Karpas-422 (cell line): ENCODE data around the gene FAM114A2. TPM values are rescaled to one million over a fixed set of nuclear protein-coding genes. Genes with fewer than 3 reads are reported as not detected.
A peak's percentile ranks its signal among the peaks of the same experiment; 100 is the strongest.
"Not testable (repeated sequence)": the region's sequence is repeated elsewhere in the genome, so short reads cannot be mapped to it uniquely, and the experiment has no call there.

Experiments used
- DNase-seq: peaks from one replicate; pipeline ENCODE4 v3.0.0-alpha.2; 2015
- H2AFZ ChIP-seq: fragments of 200-600 bp; sonication (generic); 2 replicates; pipeline ENCODE4 v1.6.1; 2014; ENCODE audit warnings: antibody characterized with exemption, low read length, mixed read lengths
- H3K27ac ChIP-seq: fragments of 200-600 bp; sonication (generic); 2 replicates; pipeline ENCODE4 v1.5.1; 2014; ENCODE audit warnings: mild to moderate bottlenecking, low read length, moderate library complexity
- H3K27me3 ChIP-seq: fragments of 200-600 bp; sonication (generic); 2 replicates; pipeline ENCODE4 v1.6.1; 2014; ENCODE audit warnings: low read length, mixed read lengths
- H3K36me3 ChIP-seq: fragments of 200-600 bp; sonication (generic); 2 replicates; pipeline ENCODE4 v1.6.1; 2014; ENCODE audit warnings: low read length, mixed read lengths; ENCODE audit not compliant: insufficient read depth
- H3K4me1 ChIP-seq: fragments of 200-600 bp; sonication (generic); 2 replicates; pipeline ENCODE4 v1.6.1; 2014; ENCODE audit warnings: mild to moderate bottlenecking, low read length, mixed read lengths
- H3K4me2 ChIP-seq: fragments of 200-600 bp; sonication (generic); 2 replicates; pipeline ENCODE4 v1.6.1; 2014; ENCODE audit warnings: low read length, low read depth, mild to moderate bottlenecking; ENCODE audit not compliant: poor library complexity, severe bottlenecking
- H3K4me3 ChIP-seq: fragments of 200-600 bp; sonication (generic); 2 replicates; pipeline ENCODE4 v1.5.1; 2014; ENCODE audit warnings: mild to moderate bottlenecking, antibody characterized with exemption, low read length, mixed read lengths
- H3K79me2 ChIP-seq: fragments of 200-600 bp; sonication (generic); 2 replicates; pipeline ENCODE4 v1.6.1; 2014; ENCODE audit warnings: mild to moderate bottlenecking, low read length, mixed read lengths
- H3K9ac ChIP-seq: fragments of 200-600 bp; sonication (generic); 2 replicates; pipeline ENCODE4 v1.6.0; 2014; ENCODE audit warnings: low read length
- H3K9me2 ChIP-seq: fragments of 200-600 bp; sonication (generic), shearing (Covaris generic); replicated peaks from 2 replicates; pipeline ENCODE4 v1.6.0; 2014; ENCODE audit warnings: mild to moderate bottlenecking, low read length, moderate library complexity; ENCODE audit not compliant: insufficient read depth
- H3K9me3 ChIP-seq: fragments of 300-700, 200-600 bp; sonication (generic); 2 replicates; pipeline ENCODE4 v1.6.1; 2014; ENCODE audit warnings: low read length, mixed read lengths
- H4K20me1 ChIP-seq: fragments of 200-600 bp; sonication (generic); 2 replicates; pipeline ENCODE4 v1.6.1; 2014; ENCODE audit warnings: mild to moderate bottlenecking, antibody characterized with exemption, low read length, low read depth; ENCODE audit not compliant: insufficient read depth
- total RNA-seq: library from RNA; depleted of rRNA; stranded (reverse); fragments of >200 nt; shearing (Covaris generic); gene quantifications from 2 replicates; pipeline ENCODE4 v1.2.3, GENCODE V29; 2014; ENCODE audit warnings: low replicate concordance

Gene FAM114A2
- total RNA-seq, 1 experiment from 2014 or later, result 22.7 TPM

- H3K79me2 ChIP-seq, result no peaks in the 10 kb centered on the region
- no peaks in the 10 kb centered on the region for H3K27me3 ChIP-seq
- DNase-seq, result no peak
These were observed 37.7 kb upstream of the FAM114A2 start for GRCh38 chr5:154076240-154076922.

GRCh38 chr5:154072414-154073171 lies 33.9 kb upstream of the FAM114A2 start:
- no peak overlapping the region for H2AFZ ChIP-seq

More at GRCh38 chr5:154076240-154076922, 37.7 kb upstream of the FAM114A2 start:
- no peak overlapping the region for H2AFZ ChIP-seq
- no peak overlapping the region for H3K4me3 ChIP-seq
- H3K36me3 ChIP-seq, result no peaks in the 10 kb centered on the region
- H3K4me1 ChIP-seq, result no peaks in the 10 kb centered on the region
- H3K9me2 ChIP-seq, result no peaks in the 10 kb centered on the region
- H3K4me2 ChIP-seq, result no peak overlapping the region
- no peak overlapping the region for H3K9ac ChIP-seq
- H3K9me3 ChIP-seq, result no peaks in the 10 kb centered on the region
- no peak overlapping the region for H3K27ac ChIP-seq
- H4K20me1 ChIP-seq, result no peaks in the 10 kb centered on the region

GRCh38 chr5:154071799-154072413 lies 33.2 kb upstream of the FAM114A2 start:
- no peak overlapping the region for H3K4me2 ChIP-seq
- no peaks in the 10 kb centered on the region for H3K9me3 ChIP-seq
- no peaks in the 10 kb centered on the region for H4K20me1 ChIP-seq
- no peak overlapping the region for H3K27ac ChIP-seq
- no peaks in the 10 kb centered on the region for H3K36me3 ChIP-seq
- no peaks in the 10 kb centered on the region for H3K79me2 ChIP-seq
- no peaks in the 10 kb centered on the region for H3K9me2 ChIP-seq
- H3K9ac ChIP-seq, result no peak overlapping the region
- no peaks in the 10 kb centered on the region for H3K4me1 ChIP-seq
- no peak overlapping the region for H2AFZ ChIP-seq
- H3K4me3 ChIP-seq, result no peak overlapping the region
- DNase-seq, result no peak
- H3K27me3 ChIP-seq, result no peaks in the 10 kb centered on the region

More at GRCh38 chr5:154072414-154073171, 33.9 kb upstream of the FAM114A2 start:
- H4K20me1 ChIP-seq, result no peaks in the 10 kb centered on the region
- H3K4me1 ChIP-seq, result no peaks in the 10 kb centered on the region
- H3K9ac ChIP-seq, result no peak overlapping the region
- no peak overlapping the region for H3K27ac ChIP-seq
- no peaks in the 10 kb centered on the region for H3K36me3 ChIP-seq
- no peak overlapping the region for H3K4me2 ChIP-seq
- DNase-seq, result peak; percentile 90
- H3K9me2 ChIP-seq, result no peaks in the 10 kb centered on the region
- no peaks in the 10 kb centered on the region for H3K27me3 ChIP-seq
- no peaks in the 10 kb centered on the region for H3K9me3 ChIP-seq
- no peak overlapping the region for H3K4me3 ChIP-seq
- H3K79me2 ChIP-seq, result no peaks in the 10 kb centered on the region

GRCh38 chr5:154069854-154070253 lies 31.1 kb upstream of the FAM114A2 start:
- H3K79me2 ChIP-seq, H3K36me3 ChIP-seq, H4K20me1 ChIP-seq, H3K4me2 ChIP-seq, H3K9ac ChIP-seq, DNase-seq, H3K4me1 ChIP-seq, H2AFZ ChIP-seq, H3K27ac ChIP-seq, H3K4me3 ChIP-seq, H3K9me2 ChIP-seq, H3K27me3 ChIP-seq, H3K9me3 ChIP-seq: not testable (repeated sequence)

- Histone ChIP-seq H3K27me3 (no peaks in the 10 kb centered on the region), H3K4me2 (no peak overlapping the region), H3K36me3 (no peaks in the 10 kb centered on the region), H3K9me2 (no peaks in the 10 kb centered on the region), H3K79me2 (no peaks in the 10 kb centered on the region), H3K27ac (no peak overlapping the region), H2AFZ (no peak overlapping the region), H3K9ac (no peak overlapping the region), H3K4me1 (no peaks in the 10 kb centered on the region), H4K20me1 (peaks cover 3% of the 10 kb centered on the region; the same call in 1 of the 2 replicates), H3K9me3 (no peaks in the 10 kb centered on the region), H3K4me3 (no peak overlapping the region)
- no peak for DNase-seq
These were observed 27.3 kb upstream of the FAM114A2 start for GRCh38 chr5:154065971-154066370.

GRCh38 chr5:154063372-154063771 lies 24.7 kb upstream of the FAM114A2 start:
- no peak overlapping the region for H2AFZ ChIP-seq
- H3K27me3 ChIP-seq, result no peaks in the 10 kb centered on the region
- H3K4me1 ChIP-seq, result peaks cover 17% of the 10 kb centered on the region
- no peaks in the 10 kb centered on the region for H3K36me3 ChIP-seq
- no peaks in the 10 kb centered on the region for H3K9me2 ChIP-seq
- DNase-seq, result no peak
- peaks cover 19% of the 10 kb centered on the region; the same call in 1 of the 2 replicates for H4K20me1 ChIP-seq
- H3K4me3 ChIP-seq, result no peak overlapping the region
- H3K27ac ChIP-seq, result no peak overlapping the region
- H3K9ac ChIP-seq, result no peak overlapping the region
- no peak overlapping the region for H3K4me2 ChIP-seq
- H3K9me3 ChIP-seq, result no peaks in the 10 kb centered on the region
- H3K79me2 ChIP-seq, result no peaks in the 10 kb centered on the region

GRCh38 chr5:154060606-154061005 lies 21.9 kb upstream of the FAM114A2 start:
- Histone ChIP-seq H3K4me1 (peaks cover 33% of the 10 kb centered on the region), H3K79me2 (no peaks in the 10 kb centered on the region), H3K27me3 (no peaks in the 10 kb centered on the region), H3K9me3 (no peaks in the 10 kb centered on the region), H3K36me3 (no peaks in the 10 kb centered on the region), H4K20me1 (peaks cover 44% of the 10 kb centered on the region), H3K9me2 (no peaks in the 10 kb centered on the region), H3K27ac (no peak overlapping the region), H2AFZ (no peak overlapping the region), H3K4me3 (no peak overlapping the region), H3K4me2 (no peak overlapping the region), H3K9ac (no peak overlapping the region)
- DNase-seq, result no peak

- Histone ChIP-seq H3K4me3 (no peak overlapping the region), H4K20me1 (peaks cover 50% of the 10 kb centered on the region), H3K4me2 (peak overlapping the region; percentile 68), H3K27ac (no peak overlapping the region), H3K9me3 (no peaks in the 10 kb centered on the region), H3K4me1 (peaks cover 33% of the 10 kb centered on the region), H3K79me2 (no peaks in the 10 kb centered on the region), H3K9ac (no peak overlapping the region), H3K27me3 (no peaks in the 10 kb centered on the region), H3K36me3 (peaks cover 2% of the 10 kb centered on the region; the same call in 1 of the 2 replicates), H2AFZ (no peak overlapping the region), H3K9me2 (no peaks in the 10 kb centered on the region)
- no peak for DNase-seq
These were observed 20.9 kb upstream of the FAM114A2 start for GRCh38 chr5:154059583-154059982.
